Heart left ventricle (tissue), 16 donors: ENCODE data around the gene SBNO1. TPM values are rescaled to one million over a fixed set of nuclear protein-coding genes. Genes with fewer than 3 reads are reported as not detected.

Experiments used
- ATAC-seq, 4 donors: fragments of 200-7000 bp; cut with Tn5 transposase; one replicate each; pipeline ENCODE4 v1.9.1; 2020 to 2022; ENCODE audit warnings: moderate library complexity in 4 of 4, mild to moderate bottlenecking in 3 of 4, moderate number of reproducible peaks in 1 of 4
- DNase-seq, 5 donors: peaks; one replicate each; pipeline ENCODE4 v3.0.0-alpha.2; 2020
- H3K27ac ChIP-seq, 12 donors: fragments of 200-600 bp; sonication (generic) in 4 of 12; one replicate each; pipeline versions ENCODE4 v1.5.0 to v1.8.0; 2016 to 2022; ENCODE audit warnings: mild to moderate bottlenecking in 2 of 12
- H3K27me3 ChIP-seq, 9 donors: fragments of 200-600 bp; sonication (generic) in 2 of 9; one replicate each; pipeline versions ENCODE4 v1.5.1 to v1.8.0; 2016 to 2022; ENCODE audit warnings: mild to moderate bottlenecking in 3 of 9
- H3K36me3 ChIP-seq, 9 donors: fragments of 200-600 bp; sonication (generic) in 2 of 9; one replicate each; pipeline versions ENCODE4 v1.5.0 to v1.8.0; 2018 to 2022; ENCODE audit warnings: mild to moderate bottlenecking in 2 of 9
- H3K4me1 ChIP-seq, 12 donors: fragments of 200-600 bp; sonication (generic) in 4 of 12; one replicate each; pipeline versions ENCODE4 v1.5.0 to v1.8.0; 2016 to 2022; ENCODE audit warnings: mild to moderate bottlenecking in 3 of 12
- H3K4me3 ChIP-seq, 12 donors: fragments of 200-600 bp; sonication (generic) in 4 of 12; one replicate each; pipeline versions ENCODE4 v1.5.0 to v1.8.0; 2017 to 2022; ENCODE audit warnings: mild to moderate bottlenecking in 9 of 12, moderate library complexity in 4 of 12
- H3K9me3 ChIP-seq, 12 donors: fragments of 200-600 bp; sonication (generic) in 4 of 12; one replicate each; pipeline versions ENCODE4 v1.5.0 to v1.8.0; 2016 to 2022; ENCODE audit warnings: mild to moderate bottlenecking in 1 of 12
- CTCF ChIP-seq, 12 donors: fragments of 200-600 bp; sonication (generic) in 4 of 12; IDR thresholded peaks; one replicate each; pipeline versions ENCODE4 v1.5.0 to v1.8.0; 2018 to 2022; ENCODE audit warnings: antibody characterized with exemption in 12 of 12, mild to moderate bottlenecking in 5 of 12
- POLR2A ChIP-seq, 2 donors: fragments of 450-650 bp; IDR thresholded peaks; one replicate each; pipeline ENCODE4 v1.6.1; 2017; ENCODE audit warnings: antibody characterized with exemption in 2 of 2, mild to moderate bottlenecking in 2 of 2, moderate library complexity in 2 of 2
- WGBS, 4 donors: extraction: QIAGEN DNeasy Blood & Tissue Kit in 2 of 4; methylation state at CpG; one replicate each; pipeline versions ENCODE4 v1.1.5 to v1.1.7; 2013 to 2018; 5-methylcytosine and 5-hydroxymethylcytosine counted together
- intact Hi-C, 10 donors: fragments of 100-400 bp; cut with DNase I; formaldehyde crosslinking; loops; one replicate each; pipeline versions ENCODE4 v1.11.1 to v1.14.2; 2022
- polyA plus RNA-seq, 2 donors: library from polyadenylated mRNA; stranded (reverse); fragments of 200-250 nt; gene quantifications; one replicate each; pipeline ENCODE4 v1.2.3, GENCODE V29; 2013
- total RNA-seq, 9 donors: library from RNA; depleted of rRNA in 2 of 9; stranded (reverse); fragments of >200 nt in 2 of 9; fragmentation: NEBNext Ultra II Directional in 3 of 9; extraction: Animal tissue kit (Norgen Biotek cat#: 25700) in 3 of 9; gene quantifications; one replicate each; pipeline versions ENCODE4 v1.1.0 to v1.2.4, GENCODE V29; 2016 to 2023
- donor health status: ischemic (EF 13 %, LVEDD 7.1; RV severe dilation, severe dysfunction).
- donor health status: healthy with polysubstance abuse.
- donor health status: DM: no; HTN: yes; CAD: no.
- donor health status: DM: no; HTN: no; CAD: no.
- donor health status: ischemic (EF 25% LVEDD 6.9; RV normal size, moderate dysfunction).
- donor health status: ischemic (EF 25% LVEDD 5.7; RV mildly dilated, moderate dysfunction).
- donor health status: healthy.
- donor health status: DM: yes; HTN: yes; CAD: no.
- donor health status: ischemic (EF 35%, LVEDD 5.7; RV mildly dilated, moderate dysfunction).
- donor health status: nonischemic (EF 11% LVEDD 7.7; RV severe dilation, severe dysfunction).
- donor health status: DM: yes; HTN: yes; CAD: no.
- donor health status: PGD.
- donor health status: ischemic (EF 29% LVEDD 5.4; RV normal size, mild dysfunction).
- donor health status: nonischemic (EF 23%, LVEDD 6.1; RV moderate dilation, normal function).

The SBNO1 gene
- total and polyA plus RNA-seq, 11 donors = 6.3 to 33.8 (median 25.4) TPM

DNA sequence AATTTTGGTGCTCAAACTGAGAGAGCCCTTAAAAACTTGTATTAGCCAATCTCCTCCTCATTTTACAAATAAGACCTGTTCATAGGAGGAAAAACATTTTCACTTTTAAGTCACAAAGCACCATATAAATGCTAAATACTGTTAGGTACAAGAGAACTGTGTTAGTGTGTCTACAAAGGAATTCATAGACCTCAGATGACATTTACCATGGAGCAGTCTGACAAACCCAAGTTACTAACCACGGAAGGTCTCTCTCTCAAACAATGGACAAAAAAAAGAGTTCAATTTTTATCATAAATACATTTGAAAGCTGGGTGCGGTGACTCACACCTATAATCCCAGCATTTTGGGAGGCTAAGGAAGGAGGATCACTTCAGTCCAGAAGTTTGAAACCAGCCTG lies 10.0 kb downstream of the SBNO1 start:
- H3K4me1 ChIP-seq = peaks cover 0 to 44% (median 19%) of the 10 kb centered on the region in 12 donors
- DNase-seq (no peak), ATAC-seq (no peak)
- intact Hi-C loops = no loop called here
- no peak overlapping the region for H3K27ac ChIP-seq
- no peaks in the 10 kb centered on the region for H3K9me3 ChIP-seq
- WGBS, 4 donors = 80 to 93% (median 84%) methylated on average over 2 of the region's 2 CpGs
- no peaks in the 10 kb centered on the region for H3K27me3 ChIP-seq
- no peak overlapping the region for H3K4me3 ChIP-seq
- peaks cover 0 to 21% (median 6%) of the 10 kb centered on the region in 9 donors for H3K36me3 ChIP-seq
- TF ChIP-seq CTCF (IDR thresholded peaks at IDR 0.05) (no peak), POLR2A (IDR thresholded peaks at IDR 0.05) (no peak)

DNA sequence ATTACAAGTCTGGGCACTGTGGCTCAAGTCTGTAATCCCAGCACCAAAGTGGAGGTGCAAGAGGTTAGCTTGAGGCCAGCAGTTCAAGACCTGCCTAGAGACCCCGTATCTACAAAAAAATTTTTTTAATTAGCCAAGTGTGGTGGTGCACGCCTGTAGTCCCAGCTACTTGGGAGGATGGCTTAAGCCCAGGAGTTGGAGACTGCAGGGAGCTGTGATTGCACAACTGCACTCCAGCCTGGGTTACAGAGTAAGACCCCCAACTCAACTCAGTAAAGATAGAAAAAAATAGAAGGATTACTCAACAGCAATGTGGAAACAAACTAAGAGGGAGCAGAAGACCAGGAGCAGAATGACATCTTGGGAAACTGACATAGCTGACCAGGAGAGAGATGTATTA lies 13.3 kb downstream of the SBNO1 start:
- ATAC-seq (no peak), DNase-seq (no peak)
- H3K4me1 ChIP-seq = peaks cover 0 to 34% (median 13%) of the 10 kb centered on the region in 12 donors
- peaks cover 0 to 46% (median 38%) of the 10 kb centered on the region in 9 donors for H3K36me3 ChIP-seq
- TF ChIP-seq CTCF (IDR thresholded peaks at IDR 0.05) = no peak
- no peak for TF ChIP-seq POLR2A (IDR thresholded peaks at IDR 0.05)
- H3K4me3 ChIP-seq = no peak overlapping the region
- no peaks in the 10 kb centered on the region for H3K9me3 ChIP-seq
- intact Hi-C loops = no loop called here
- H3K27ac ChIP-seq = no peak overlapping the region
- no peaks in the 10 kb centered on the region for H3K27me3 ChIP-seq
- whole genome bisulfite sequencing, 4 donors = 97 to 100% (median 100%) methylated on average over 2 of the region's 2 CpGs

DNA sequence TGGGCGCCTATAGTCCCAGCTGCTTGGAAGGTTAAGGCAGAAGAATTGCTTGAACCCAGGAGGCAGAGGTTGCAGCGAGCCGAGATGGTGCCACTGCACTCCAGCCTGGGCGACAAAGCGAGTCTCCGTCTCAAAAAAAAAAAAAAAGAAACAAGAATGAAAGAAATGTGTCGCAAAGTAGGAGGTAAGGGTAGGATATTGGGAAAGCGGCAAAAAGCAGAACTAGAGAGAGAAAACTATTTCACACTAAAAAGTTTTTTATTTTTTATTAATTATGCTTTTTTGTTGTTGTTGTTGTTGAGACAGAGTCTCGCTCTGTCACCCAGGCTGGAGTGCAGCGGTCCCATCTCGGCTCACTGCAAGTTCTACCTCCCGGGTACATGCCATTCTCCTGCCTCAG lies 17.7 kb downstream of the SBNO1 start:
- WGBS, 4 donors = 93 to 97% (median 95%) methylated on average over 12 of the region's 12 CpGs
- TF ChIP-seq POLR2A (IDR thresholded peaks at IDR 0.05) (no peak), CTCF (IDR thresholded peaks at IDR 0.05) (no peak)
- Histone ChIP-seq H3K36me3 (peaks cover 0 to 83% (median 80%) of the 10 kb centered on the region in 9 donors), H3K27me3 (no peaks in the 10 kb centered on the region), H3K4me1 (no peaks in the 10 kb centered on the region), H3K4me3 (no peak overlapping the region), H3K27ac (no peak overlapping the region), H3K9me3 (no peaks in the 10 kb centered on the region)
- intact Hi-C loops = no loop called here
- no peak for DNase-seq
- ATAC-seq = no peak

- peaks cover 0 to 100% (median 95%) of the 10 kb centered on the region in 9 donors for H3K36me3 ChIP-seq
- ATAC-seq = no peak
- no peak for TF ChIP-seq CTCF (IDR thresholded peaks at IDR 0.05)
- TF ChIP-seq POLR2A (IDR thresholded peaks at IDR 0.05) = no peak
- no peaks in the 10 kb centered on the region for H3K27me3 ChIP-seq
- DNase-seq = no peak
- no peak overlapping the region for H3K27ac ChIP-seq
- intact Hi-C loops = no loop called here
- WGBS, 4 donors = 65 to 80% (median 69%) methylated on average over 6 of the region's 6 CpGs
- no peaks in the 10 kb centered on the region for H3K4me1 ChIP-seq
- no peak overlapping the region for H3K4me3 ChIP-seq
- H3K9me3 ChIP-seq = no peaks in the 10 kb centered on the region
Observed at GRCh38 chr12:123344086-123344485, 20.6 kb downstream of the SBNO1 start.
